GM12891 (cell line): ENCODE results near the gene KRTAP5-8.

ENCODE experiments used
- POLR2A ChIP-seq: IDR thresholded peaks from 2 replicates; pipeline ENCODE4 v1.6.1; 2011; ENCODE audit warnings: low read depth, low read length, control low read depth
- POLR2AphosphoS5 ChIP-seq: IDR thresholded peaks from 2 replicates; pipeline ENCODE4 v1.6.1; 2011; ENCODE audit warnings: low read depth, low read length, control low read depth

DNA sequence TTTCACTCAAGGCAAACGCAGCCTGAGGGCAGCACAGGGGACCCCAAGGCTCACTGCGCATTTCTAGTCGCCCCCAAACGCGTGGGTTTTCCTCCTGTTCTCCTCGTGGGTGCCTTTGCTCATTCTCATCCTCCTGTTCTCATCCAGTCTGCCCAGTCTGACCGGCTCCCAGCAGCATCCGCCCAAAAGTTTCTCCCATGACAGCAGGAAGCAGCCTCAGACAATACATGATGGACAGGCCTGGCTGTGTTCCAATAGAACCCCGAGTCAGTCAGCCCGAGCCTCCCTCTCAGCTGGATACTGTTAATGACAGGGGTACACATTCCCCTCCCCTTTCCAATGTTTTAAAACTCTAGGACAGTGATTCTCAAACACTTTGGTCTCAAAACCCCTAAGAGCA, 33.3 kb upstream of the KRTAP5-8 start:
- no peak for TF ChIP-seq POLR2A
- TF ChIP-seq POLR2AphosphoS5: no peak
